Measurements from ENCODE around the gene ANGPTL2.

ANGPTL2 gene

GRCh38 chr9:127081250-127082185, 40.9 kb downstream of the ANGPTL2 start:
- H3K9ac ChIP-seq (ENCODE audit: low read length): no peak overlapping the region
- H3K79me2 ChIP-seq (ENCODE audit: insufficient read depth, low read length): no peaks in the 10 kb centered on the region
- TF ChIP-seq CTCF (IDR thresholded peaks at IDR 0.05; ENCODE audit: low read length) (no peak), EZH2 (IDR thresholded peaks at IDR 0.05; ENCODE audit: borderline replicate concordance, low read length) (no peak)
- H3K4me1 ChIP-seq (ENCODE audit: insufficient read depth, low read length, severe bottlenecking): no peaks in the 10 kb centered on the region
- no peaks in the 10 kb centered on the region for H3K36me3 ChIP-seq (ENCODE audit: insufficient read depth, low read length)
- no peaks in the 10 kb centered on the region for H3K9me3 ChIP-seq (ENCODE audit: low read length)
- no peaks in the 10 kb centered on the region for H3K27me3 ChIP-seq (ENCODE audit: insufficient read depth, low read length)
- no peaks in the 10 kb centered on the region for H3F3A ChIP-seq (ENCODE audit: insufficient read depth, low read length)
- H3K9me2 ChIP-seq (ENCODE audit: low read depth, low read length): no peaks in the 10 kb centered on the region
- no peak overlapping the region for H3K4me2 ChIP-seq (ENCODE audit: low read length)
- H4K20me1 ChIP-seq (ENCODE audit: insufficient read depth, low read length): no peaks in the 10 kb centered on the region
- no peak overlapping the region for H2AFZ ChIP-seq (ENCODE audit: low read length)
- no peak overlapping the region for H3K4me3 ChIP-seq (ENCODE audit: low read depth, low read length, poor library complexity, severe bottlenecking)
- H3K27ac ChIP-seq (ENCODE audit: low read depth, low read length, poor library complexity, severe bottlenecking): no peak overlapping the region

GRCh38 chr9:127079446-127080140, 42.8 kb downstream of the ANGPTL2 start:
- H3K9me3 ChIP-seq (ENCODE audit: low read length): no peaks in the 10 kb centered on the region

GRCh38 chr9:127078988-127079387, 43.4 kb downstream of the ANGPTL2 start:
- no peak for TF ChIP-seq CTCF (IDR thresholded peaks at IDR 0.05; ENCODE audit: low read length)
- no peak for TF ChIP-seq EZH2 (IDR thresholded peaks at IDR 0.05; ENCODE audit: borderline replicate concordance, low read length)
- Histone ChIP-seq H2AFZ (ENCODE audit: low read length) (no peak overlapping the region), H3K79me2 (ENCODE audit: insufficient read depth, low read length) (no peaks in the 10 kb centered on the region), H4K20me1 (ENCODE audit: insufficient read depth, low read length) (no peaks in the 10 kb centered on the region), H3K9me2 (ENCODE audit: low read depth, low read length) (no peaks in the 10 kb centered on the region), H3K4me2 (ENCODE audit: low read length) (no peak overlapping the region), H3K27ac (ENCODE audit: low read depth, low read length, poor library complexity, severe bottlenecking) (no peak overlapping the region), H3K36me3 (ENCODE audit: insufficient read depth, low read length) (no peaks in the 10 kb centered on the region), H3F3A (ENCODE audit: insufficient read depth, low read length) (no peaks in the 10 kb centered on the region), H3K4me3 (ENCODE audit: low read depth, low read length, poor library complexity, severe bottlenecking) (no peak overlapping the region), H3K4me1 (ENCODE audit: insufficient read depth, low read length, severe bottlenecking) (no peaks in the 10 kb centered on the region), H3K27me3 (ENCODE audit: insufficient read depth, low read length) (no peaks in the 10 kb centered on the region), H3K9me3 (ENCODE audit: low read length) (no peaks in the 10 kb centered on the region), H3K9ac (ENCODE audit: low read length) (no peak overlapping the region)

More at GRCh38 chr9:127079446-127080140, 42.8 kb downstream of the ANGPTL2 start:
- H3K36me3 ChIP-seq (ENCODE audit: insufficient read depth, low read length): no peaks in the 10 kb centered on the region
- H2AFZ ChIP-seq (ENCODE audit: low read length): no peak overlapping the region
- H3K27me3 ChIP-seq (ENCODE audit: insufficient read depth, low read length): no peaks in the 10 kb centered on the region
- no peaks in the 10 kb centered on the region for H3K4me1 ChIP-seq (ENCODE audit: insufficient read depth, low read length, severe bottlenecking)
- no peaks in the 10 kb centered on the region for H3F3A ChIP-seq (ENCODE audit: insufficient read depth, low read length)
- H3K4me3 ChIP-seq (ENCODE audit: low read depth, low read length, poor library complexity, severe bottlenecking): no peak overlapping the region
- no peak overlapping the region for H3K9ac ChIP-seq (ENCODE audit: low read length)
- no peaks in the 10 kb centered on the region for H3K9me2 ChIP-seq (ENCODE audit: low read depth, low read length)
- no peaks in the 10 kb centered on the region for H3K79me2 ChIP-seq (ENCODE audit: insufficient read depth, low read length)
- H4K20me1 ChIP-seq (ENCODE audit: insufficient read depth, low read length): no peaks in the 10 kb centered on the region
- no peak overlapping the region for H3K4me2 ChIP-seq (ENCODE audit: low read length)
- no peak for TF ChIP-seq EZH2 (IDR thresholded peaks at IDR 0.05; ENCODE audit: borderline replicate concordance, low read length)
- TF ChIP-seq CTCF (IDR thresholded peaks at IDR 0.05; ENCODE audit: low read length): no peak
- no peak overlapping the region for H3K27ac ChIP-seq (ENCODE audit: low read depth, low read length, poor library complexity, severe bottlenecking)
